ENCODE measurements around the gene VMP1.

DNA sequence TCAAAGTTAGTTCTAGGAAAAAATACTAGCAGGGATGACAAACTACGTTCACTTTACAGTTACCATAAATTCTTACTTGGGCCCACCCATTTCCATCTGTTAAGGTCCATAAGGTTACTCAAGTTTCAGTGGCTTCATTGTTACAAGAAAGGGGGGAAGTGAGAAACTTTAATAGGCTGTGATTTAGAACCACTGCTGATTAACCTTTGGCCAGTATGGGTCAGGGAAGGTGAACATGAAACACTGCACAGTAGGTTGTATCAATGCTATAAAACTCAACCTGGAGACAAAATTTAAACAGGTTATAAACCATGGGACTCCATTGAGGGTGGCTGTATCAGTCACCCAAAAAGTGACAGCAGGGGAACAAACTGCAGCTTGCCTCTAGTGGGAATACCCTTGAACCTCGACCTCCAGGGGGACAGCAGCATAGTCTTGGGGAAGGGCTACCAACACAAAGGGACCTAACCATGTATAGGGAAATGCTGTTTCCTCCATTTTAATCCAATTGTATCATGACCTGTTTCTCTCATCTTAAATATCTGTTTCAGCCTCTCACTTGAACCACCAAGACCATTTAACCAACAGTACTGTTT is 10.7 kb upstream of the VMP1 start:
- no peak for TF ChIP-seq POLR2A (IDR thresholded peaks at IDR 0.05)
- TF ChIP-seq, protein P1, sequence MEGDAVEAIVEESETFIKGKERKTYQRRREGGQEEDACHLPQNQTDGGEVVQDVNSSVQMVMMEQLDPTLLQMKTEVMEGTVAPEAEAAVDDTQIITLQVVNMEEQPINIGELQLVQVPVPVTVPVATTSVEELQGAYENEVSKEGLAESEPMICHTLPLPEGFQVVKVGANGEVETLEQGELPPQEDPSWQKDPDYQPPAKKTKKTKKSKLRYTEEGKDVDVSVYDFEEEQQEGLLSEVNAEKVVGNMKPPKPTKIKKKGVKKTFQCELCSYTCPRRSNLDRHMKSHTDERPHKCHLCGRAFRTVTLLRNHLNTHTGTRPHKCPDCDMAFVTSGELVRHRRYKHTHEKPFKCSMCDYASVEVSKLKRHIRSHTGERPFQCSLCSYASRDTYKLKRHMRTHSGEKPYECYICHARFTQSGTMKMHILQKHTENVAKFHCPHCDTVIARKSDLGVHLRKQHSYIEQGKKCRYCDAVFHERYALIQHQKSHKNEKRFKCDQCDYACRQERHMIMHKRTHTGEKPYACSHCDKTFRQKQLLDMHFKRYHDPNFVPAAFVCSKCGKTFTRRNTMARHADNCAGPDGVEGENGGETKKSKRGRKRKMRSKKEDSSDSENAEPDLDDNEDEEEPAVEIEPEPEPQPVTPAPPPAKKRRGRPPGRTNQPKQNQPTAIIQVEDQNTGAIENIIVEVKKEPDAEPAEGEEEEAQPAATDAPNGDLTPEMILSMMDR (IDR thresholded peaks at IDR 0.05) = no peak
